ENCODE measurements around the gene RAN.
"Not testable (repeated sequence)": the region's sequence is repeated elsewhere in the genome, so short reads cannot be mapped to it uniquely, and the experiment has no call there.

Gene RAN

DNA sequence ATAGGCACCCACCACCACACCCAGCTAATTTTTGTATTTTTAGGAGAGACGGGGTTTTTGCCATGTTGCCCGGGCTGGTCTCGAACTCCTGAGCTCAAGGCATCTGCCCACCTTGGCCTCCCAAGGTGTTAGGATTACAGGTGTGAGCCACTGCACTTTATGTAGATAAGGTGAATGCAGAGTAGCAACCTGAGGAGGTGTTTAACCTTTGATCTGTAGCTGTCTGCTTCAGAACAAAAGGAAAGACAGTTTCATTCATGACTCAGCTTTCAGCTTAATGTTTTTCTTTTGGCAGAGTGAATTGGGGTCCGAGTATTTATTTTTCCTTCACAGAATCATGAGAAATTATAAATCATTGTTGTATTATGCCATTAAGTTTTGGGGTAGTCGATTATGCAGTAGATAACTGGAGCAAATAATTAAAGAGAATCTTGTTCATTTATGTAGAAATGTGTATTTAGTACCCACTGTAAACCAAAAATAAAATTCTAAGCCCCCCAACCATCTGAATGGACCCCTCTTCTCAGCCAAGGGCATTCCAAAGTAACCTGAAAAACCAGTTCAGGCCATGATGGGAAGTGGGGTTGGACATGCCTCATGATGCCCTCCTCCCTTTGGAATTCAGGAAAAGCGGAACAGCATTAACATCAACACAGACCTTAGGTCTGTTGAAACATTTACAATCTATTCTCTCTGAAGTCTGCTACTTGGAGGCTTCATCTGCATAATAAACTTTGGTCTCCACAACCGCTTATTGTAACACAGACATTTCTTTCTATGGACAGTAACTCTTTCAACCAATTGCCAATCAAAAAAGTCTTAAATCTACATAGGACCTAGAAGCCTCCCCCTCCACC, 22.1 kb upstream of the RAN start:
- FAIRE-seq, result no peak

DNA sequence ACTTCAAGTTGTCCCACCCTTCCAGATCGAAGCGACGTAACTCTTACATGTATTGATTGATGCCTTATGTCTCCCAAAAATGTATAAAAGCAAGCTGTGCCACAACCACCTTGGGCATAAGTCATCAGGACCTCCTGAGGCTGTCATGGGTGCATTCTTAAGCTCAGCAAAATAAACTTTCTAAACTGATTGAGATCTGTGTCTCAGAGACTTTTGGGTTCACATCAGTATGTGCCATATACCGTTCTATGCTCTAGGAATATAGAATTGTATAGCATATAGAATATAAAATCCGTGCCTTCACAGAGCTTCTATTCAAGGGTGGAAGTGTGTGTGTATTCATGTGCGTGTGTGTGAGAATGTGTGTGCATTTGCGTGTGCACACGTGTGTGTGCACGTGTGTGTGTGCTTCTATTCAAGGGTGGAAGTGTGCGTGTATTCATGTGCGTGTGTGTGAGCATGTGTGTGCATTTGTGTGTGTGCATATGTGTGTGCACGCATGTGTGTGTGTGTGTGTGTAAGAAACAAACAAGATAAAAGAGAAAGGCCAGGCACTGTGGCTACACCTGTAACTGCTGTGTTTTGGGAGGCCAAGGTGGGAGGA, 21.3 kb upstream of the RAN start:
- no peak for FAIRE-seq

DNA sequence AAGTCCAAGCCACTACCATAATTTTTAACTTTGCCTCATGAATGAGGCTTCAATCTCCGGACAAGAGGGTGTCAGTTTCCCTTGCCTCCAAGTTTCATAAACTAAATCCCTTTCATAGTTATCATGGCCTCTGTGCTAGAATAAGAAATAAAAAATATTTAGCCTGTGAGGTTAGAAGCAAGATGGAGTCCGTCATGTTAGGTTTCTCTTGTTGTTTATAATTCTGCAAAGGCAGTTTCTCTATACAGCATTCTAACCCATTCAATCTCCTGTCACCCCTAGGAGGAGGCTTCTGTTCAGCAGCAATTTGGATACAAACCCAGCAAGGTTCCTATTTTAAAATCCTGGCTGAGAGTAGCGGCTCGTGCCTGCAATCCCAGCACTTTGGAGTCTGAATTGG, 15.8 kb upstream of the RAN start:
- no peak for FAIRE-seq

DNA sequence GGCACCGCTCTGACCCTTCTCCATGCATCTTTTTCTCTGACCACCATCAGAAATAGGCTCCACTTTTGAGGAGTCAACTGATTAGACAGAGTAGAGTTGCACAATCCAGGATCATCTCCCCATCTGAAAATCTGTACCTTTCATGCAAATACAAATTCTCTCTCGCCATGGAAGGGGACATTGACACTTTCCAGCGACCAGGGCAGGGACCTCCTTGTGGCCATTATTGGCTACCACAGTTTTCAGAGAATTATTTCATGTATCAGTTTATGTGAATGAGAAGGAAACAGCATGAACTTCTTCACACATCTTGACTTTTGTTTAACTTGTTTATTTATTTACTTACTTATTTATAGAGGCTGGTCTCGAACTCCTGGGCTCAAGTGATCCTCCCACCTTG, 13.8 kb upstream of the RAN start:
- FAIRE-seq, result no peak

DNA sequence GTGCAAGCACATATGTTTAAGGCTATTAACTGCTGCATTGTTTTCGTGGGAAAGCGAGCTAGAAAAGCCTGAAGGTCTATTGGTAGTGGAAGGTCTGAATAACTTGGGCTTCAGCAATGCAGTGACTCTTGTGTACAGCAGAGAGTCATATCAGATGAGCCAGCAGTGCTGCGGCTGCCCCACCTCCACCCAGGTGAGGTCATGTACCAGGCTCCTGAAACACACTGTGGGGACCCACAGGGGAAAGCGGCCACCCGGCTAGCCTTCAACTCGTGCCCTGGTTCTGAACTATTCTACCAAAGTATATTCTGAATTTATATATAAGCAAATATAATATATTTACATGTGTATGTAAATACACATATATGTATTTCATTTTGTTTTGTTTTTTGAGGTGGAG, 12.7 kb upstream of the RAN start:
- no peak for FAIRE-seq

DNA sequence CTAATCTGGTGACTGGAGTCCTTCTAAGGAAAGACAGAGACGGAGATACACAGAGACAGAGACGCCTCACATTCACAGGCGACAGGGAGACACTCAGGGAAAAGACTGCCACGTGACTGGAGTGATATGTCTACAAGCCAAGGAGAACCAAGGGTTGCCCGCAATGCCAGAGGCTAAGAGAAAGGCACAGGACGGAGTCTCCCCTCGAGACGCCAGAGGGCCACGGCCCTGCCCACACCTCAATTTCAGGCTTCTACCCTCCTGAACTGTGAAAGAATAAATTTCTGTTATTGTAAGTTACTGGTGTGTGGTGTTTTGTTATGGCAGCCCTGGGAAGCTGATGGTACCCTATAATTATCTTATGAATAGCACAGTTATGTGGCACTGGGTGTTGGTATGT, 11.6 kb upstream of the RAN start:
- no peak for FAIRE-seq

DNA sequence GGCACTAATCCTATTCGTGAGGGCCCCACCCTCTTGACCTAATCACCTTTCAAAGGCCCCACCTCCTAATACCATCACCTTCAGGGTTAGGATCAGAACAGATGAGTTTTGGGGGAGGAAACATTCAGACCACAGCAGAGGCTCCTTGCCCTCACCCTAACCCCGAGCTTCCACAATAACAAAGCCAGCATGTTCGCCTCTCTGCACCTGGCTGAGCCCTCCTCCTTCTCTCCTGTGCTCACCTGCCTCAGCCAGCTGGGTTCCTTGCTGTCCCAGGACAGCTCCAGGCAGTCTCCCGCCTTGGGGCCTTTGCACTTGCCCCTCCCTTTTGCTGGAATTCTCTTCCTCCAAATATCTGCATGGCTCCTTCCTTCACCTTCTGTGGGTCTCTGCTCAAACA, 9.7 kb upstream of the RAN start:
- FAIRE-seq, result no peak

DNA sequence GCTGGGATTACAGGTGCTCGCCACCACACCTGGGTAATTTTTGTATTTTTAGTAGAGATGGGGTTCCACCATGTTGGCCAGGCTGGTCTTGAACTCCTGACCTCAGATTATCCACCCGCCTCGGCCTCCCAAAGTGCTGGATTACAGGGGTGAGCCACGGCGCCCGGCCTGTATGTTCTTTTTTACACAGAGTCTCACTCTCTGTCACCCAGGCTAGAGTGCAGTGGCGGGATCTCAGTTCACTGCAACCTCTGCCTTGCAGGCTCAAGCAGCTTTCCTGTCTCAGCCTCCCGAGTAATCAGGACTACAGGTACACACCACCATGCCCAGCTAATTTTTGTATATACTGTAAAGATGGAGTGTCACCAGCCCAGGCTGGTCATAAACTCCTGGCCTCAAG, 9.1 kb upstream of the RAN start:
- FAIRE-seq, result not testable (repeated sequence)

DNA sequence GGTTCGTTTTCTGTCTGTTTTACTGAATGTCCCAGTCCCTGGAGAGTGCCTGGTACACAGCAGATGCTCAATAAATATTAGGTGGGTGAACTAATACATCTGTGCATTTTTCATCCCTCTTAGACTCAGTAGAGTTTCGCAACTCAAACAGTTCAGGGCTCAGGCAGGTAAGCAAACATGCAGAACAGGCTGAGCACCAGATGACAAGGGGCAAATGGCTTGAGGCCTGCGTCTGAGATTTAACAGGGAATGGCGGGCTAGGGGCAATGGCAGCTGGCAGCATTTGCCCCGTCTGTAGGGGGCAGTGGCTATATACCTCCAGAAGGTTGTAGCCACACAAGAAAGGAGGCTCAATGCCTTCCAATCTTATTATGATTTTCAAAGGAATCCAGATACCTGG, 8.6 kb upstream of the RAN start:
- no peak for FAIRE-seq

DNA sequence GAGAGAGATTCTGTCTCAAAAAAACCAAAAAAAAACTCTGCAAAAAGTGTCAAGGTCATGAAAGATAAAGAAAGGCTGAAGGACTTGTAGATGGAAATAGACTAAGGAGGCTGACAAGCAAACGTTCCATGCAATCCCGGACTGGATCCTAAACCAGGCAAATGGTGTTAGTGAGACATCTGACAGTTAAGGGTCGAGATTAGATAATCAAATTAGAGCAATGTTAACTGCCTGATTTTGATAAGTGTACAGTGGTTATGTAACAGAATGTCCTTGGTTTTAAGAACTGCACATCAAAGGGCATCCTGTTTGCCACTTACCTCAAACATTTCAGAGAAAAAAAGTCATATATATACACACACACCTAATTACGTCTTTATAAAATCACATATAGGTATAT, 3.5 kb upstream of the RAN start:
- FAIRE-seq, result no peak

DNA sequence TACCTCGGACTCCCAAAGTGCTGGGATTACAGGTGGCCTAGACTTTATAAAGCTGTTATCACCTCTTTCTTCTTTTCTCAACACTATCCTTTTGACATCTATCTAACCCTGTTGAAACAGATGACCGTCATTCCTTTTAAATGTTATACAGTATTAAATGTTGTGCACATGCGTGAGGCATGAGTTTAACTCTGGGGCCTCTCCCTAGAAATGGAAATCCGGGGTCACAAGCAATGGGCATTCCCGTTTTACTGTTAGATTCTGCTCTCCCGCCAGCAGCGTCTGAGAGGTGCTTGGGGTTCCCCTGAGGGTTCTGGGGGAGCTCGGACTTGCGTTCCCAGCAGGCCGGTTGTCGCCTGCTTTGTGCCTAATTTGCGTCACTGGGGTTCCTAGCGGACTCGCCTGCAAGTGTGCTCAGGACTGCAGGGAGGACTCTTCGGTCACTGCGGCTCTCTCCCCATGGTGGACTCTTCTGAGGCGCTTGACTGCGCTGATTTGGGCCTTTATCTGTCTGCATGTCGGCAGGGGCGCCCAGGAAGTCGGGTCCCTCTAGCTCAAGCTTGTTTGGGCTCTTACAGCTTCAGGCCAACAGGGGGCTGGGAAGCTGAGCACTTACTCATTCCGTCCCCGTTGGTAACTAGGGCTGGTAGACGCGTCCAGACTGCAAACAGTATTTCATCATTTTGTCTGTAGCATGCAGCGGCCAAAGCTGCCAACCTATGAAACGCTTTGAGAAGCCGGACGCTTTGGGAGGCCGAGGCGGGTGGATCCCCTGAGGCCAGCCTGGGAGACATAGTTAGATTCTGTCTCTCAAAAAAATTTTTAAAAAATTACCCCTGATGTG, 1.2 kb upstream of the RAN start:
- FAIRE-seq, result no peak

DNA sequence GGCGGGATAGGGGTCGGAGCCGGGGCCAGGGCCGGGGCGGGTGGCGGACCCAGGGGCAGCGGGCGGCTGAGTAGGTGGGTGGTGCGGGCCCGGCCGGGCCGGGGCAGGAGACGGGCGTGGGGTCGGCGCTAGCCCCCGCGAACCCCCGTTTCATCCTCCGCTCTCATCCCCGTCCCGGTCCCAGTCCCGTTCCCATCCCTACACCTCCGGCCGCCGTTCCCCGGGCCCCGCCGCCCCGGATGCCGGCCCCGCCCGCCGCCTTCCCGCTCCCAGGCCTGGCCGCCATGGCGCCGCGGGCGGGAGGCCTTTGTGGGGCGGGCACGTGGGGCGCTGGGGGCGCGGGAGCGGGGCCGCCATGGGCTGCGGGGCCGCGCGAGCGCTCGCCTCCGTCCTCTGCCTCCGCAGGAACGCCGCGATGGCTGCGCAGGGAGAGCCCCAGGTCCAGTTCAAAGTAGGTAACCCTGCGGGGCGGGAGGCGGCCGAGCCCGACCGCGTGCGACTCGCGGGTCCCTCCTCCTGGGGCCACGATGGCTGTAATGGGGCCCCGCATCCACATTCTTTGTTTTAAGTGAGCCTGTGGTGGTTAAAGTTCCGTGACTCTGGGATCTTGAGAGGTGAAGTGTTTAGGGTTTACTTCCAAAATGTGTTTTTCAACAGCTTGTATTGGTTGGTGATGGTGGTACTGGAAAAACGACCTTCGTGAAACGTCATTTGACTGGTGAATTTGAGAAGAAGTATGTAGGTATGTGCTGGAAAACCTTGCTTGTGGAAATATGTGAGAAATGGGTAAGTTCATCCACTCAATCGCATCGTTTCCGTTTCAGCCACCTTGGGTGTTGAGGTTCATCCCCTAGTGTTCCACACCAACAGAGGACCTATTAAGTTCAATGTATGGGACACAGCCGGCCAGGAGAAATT, 572 bp downstream of the RAN start:
- FAIRE-seq, result no peak

DNA sequence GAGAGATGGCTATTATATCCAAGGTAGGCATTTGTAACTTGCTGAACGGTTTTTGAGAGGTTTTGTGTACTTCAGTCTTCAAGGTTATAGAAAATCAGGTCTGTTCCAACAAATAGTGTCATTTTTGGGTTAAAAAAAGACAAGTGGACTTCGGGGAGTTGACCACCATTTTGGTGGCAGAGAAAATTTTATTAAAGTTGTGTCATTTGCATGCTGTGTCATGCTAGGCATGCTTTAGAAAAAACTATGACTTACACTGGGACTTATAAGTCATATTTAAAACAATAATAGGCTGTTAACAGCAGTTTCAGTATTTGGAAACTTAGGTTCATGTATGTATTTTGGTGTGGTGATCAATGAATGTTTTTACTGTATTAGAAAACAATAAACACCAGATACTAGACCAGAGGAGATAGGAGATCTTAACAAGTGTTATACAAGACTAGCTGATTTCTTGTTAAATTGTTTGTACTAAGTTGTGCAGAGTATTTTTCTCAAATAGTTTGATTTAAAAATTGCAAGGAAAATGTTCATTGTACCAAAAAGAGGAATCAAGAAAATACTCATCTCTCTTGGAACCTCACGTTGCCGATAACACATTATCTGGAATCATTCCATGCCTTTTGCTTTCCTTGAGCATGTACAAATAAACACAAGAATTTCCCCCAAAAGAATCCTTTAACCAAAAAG, 1.4 kb downstream of the RAN start:
- FAIRE-seq, result no peak

DNA sequence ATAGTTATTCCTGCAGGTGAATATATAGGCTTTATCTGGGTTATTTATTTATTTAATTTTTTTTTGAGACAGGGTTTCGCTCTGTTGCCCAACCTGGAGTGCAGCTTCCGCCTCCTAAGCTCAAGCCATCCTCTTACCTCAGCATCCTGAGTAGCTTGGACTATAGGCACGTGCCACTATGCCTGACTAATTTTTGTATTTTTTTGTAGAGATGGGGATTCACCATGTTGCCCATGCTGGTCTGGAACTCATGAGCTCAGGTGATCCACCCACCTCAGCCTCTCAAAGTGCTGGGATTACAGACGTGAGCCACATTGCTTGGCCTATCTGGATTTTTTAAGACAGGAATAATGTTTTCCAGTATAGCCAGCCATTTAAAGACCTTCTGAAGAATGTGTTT, 2.0 kb downstream of the RAN start:
- FAIRE-seq, result no peak

DNA sequence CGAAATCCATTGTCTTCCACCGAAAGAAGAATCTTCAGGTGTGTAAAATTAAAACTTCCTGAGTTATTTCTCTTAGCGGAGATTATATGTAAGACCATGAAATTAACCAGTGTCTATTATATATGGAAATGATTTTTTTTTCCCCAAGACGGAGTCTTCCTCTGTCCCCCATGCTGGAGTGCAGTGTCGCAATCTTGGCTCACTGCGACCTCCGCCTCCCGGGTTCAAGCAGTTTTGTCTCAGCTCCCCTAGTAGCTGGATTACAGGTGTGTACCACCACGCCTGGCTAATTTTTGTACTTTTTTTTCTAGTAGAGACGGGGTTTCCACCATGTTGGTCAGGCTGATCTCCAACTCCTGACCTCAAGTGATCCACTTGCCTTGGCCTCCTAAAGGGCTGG, 2.8 kb downstream of the RAN start:
- FAIRE-seq, result no peak

DNA sequence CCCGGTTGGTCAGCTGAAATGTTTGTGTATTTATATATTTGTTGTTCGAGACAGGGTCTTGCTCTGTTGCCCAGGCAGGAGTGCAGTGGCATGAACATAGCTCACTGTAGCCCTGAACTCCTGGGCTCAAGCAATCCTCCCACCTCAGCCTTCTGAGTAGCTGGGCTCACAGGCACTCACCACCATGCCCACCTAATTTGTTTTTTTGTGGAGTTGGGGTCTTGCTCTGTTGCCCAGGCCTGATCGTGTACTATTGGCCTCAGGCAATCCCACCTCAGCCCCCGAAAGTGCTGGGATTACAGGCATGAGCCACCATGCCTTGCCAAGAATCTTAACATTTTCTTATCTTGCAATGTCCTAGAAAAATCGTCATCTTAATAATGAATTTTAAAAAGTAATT, 3.3 kb downstream of the RAN start:
- FAIRE-seq, result no peak

DNA sequence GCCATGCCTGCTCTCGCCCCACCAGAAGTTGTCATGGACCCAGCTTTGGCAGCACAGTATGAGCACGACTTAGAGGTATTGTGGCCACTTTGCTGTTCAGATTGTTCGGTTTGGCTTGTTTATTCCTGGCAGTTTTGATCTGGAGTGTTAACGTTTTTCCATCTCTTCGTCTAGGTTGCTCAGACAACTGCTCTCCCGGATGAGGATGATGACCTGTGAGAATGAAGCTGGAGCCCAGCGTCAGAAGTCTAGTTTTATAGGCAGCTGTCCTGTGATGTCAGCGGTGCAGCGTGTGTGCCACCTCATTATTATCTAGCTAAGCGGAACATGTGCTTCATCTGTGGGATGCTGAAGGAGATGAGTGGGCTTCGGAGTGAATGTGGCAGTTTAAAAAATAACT, 3.8 kb downstream of the RAN start:
- FAIRE-seq, result not testable (repeated sequence)

DNA sequence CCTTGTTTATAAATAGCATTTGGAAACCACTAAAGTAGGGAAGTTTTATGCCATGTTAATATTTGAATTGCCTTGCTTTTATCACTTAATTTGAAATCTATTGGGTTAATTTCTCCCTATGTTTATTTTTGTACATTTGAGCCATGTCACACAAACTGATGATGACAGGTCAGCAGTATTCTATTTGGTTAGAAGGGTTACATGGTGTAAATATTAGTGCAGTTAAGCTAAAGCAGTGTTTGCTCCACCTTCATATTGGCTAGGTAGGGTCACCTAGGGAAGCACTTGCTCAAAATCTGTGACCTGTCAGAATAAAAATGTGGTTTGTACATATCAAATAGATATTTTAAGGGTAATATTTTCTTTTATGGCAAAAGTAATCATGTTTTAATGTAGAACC, 4.4 kb downstream of the RAN start:
- no peak for FAIRE-seq

DNA sequence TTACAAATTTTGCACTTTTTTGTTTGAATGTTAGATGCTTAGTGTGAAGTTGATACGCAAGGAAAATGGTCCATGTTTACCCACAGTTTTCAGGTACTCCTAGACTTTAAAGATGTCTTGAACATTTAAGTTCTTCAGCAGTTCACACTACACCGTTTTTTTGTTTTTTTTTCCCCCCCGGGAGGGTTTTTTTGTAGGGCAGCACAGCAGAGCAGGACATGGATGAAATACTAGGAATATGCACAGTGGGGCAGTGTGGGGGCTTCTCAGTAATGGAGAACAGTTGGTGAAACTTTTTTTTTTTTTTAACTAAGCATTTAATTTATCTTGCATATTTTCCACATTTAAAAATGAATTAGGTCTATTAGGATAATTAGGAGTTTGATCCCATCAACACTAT, 4.9 kb downstream of the RAN start:
- FAIRE-seq, result no peak

DNA sequence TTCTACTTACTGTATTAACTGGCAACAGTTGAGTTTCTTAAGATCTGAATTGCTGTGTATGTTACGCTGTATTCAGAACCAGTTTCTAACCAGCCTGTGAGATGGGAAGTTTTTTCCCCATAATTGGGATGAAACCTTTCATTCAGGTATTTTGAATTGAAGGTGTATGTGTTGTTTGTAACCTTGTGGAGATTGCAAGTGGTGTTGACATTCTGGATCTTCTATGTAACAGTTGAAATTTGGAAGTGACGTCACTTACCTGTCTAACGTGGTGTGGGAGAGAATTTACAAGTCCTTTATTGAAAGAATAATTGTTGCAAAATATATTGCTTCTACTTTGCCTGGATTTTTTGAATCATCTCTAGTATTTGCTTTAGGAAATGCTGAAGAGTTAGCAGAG, 5.5 kb downstream of the RAN start:
- FAIRE-seq, result no peak

DNA sequence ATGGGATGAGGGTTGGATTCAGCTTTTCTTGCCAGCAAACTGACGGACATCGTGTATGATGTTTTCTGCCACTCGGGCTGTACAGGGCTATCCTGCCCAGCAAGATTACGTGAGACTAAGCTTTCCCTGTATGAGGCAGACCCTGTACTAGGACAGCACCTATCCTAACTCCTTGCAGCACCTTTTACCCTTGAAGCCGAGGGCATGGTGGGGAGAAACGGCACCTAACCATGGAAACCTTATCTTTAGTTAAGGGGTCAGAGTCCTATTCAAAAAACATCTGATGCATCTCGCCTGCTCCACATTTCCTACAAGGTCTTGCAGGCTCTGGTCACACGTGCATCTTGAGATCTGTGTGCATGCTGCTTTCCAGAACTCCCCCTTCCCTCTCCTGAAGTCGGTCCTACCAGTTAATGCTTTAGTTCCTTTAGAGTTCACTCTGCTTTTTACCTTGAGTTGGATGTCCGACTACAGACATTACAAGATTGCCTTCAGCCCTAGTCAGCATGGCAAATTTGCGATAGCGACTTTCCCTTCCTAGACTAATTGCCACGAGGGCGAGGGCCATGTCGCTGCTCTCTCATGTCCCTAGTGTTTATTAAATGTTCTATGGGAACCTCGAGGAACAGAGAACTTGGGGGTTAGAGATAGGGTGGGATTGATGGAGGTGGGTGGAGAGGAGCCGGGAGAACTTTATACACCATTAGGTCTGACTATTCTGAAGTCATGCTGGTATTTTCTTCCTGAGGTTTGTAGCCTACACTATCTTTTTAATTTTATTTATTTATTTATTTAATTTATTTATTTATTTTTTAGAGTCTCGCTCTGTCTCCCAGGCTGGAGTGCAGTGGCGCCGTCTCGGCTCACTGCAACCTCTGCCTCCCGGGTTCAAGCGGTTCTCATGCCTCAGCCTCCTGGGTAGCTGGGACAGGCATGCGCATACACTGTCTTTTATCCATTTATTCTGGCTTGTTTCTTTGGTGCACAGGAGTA, 6.6 kb downstream of the RAN start:
- no peak for FAIRE-seq

All from TTC549 (cell line).